Thyroid gland (tissue), 4 donors: ENCODE data around the gene ZBTB7C.

Experiments
- CTCF ChIP-seq, 6 experiments: fragments of 200-600 bp in 3 of 6; fragments of 450-650 bp in 3 of 6; sonication (generic) in 3 of 6; IDR thresholded peaks; one replicate each; pipeline ENCODE4 v1.5.1; 2016 to 2019; ENCODE audit warnings: antibody characterized with exemption in 6 of 6, mild to moderate bottlenecking in 2 of 6, inconsistent platforms in 1 of 6, moderate library complexity in 1 of 6
- POLR2A ChIP-seq, 2 donors: fragments of 450-650 bp; IDR thresholded peaks; one replicate each; pipeline ENCODE4 v1.6.1; 2017; ENCODE audit warnings: antibody characterized with exemption in 2 of 2, mild to moderate bottlenecking in 2 of 2, moderate library complexity in 1 of 2

GRCh38 chr18:48137374-48138081 is 271.7 kb downstream of the ZBTB7C start:
- no peak for TF ChIP-seq POLR2A (IDR thresholded peaks at IDR 0.05)
- TF ChIP-seq CTCF (IDR thresholded peaks at IDR 0.05): no peak
